ENCODE measurements around the gene ESYT3.
"Not testable (repeated sequence)": the region's sequence is repeated elsewhere in the genome, so short reads cannot be mapped to it uniquely, and the experiment has no call there.

ESYT3 gene

GRCh38 chr3:138494607-138494929 is 60.2 kb downstream of the ESYT3 start:
- DNase-seq, result no peak

- not testable (repeated sequence) for DNase-seq
These were observed 61.2 kb downstream of the ESYT3 start for GRCh38 chr3:138495638-138496037.

GRCh38 chr3:138496436-138496835 is 62.0 kb downstream of the ESYT3 start:
- no peak for DNase-seq

- no peak for DNase-seq
These were observed 62.6 kb downstream of the ESYT3 start for GRCh38 chr3:138497021-138497420.

GRCh38 chr3:138497851-138498250 is 63.4 kb downstream of the ESYT3 start:
- DNase-seq, result no peak

GRCh38 chr3:138498991-138499390 is 64.6 kb downstream of the ESYT3 start:
- no peak for DNase-seq

GRCh38 chr3:138507524-138507923 is 73.1 kb downstream of the ESYT3 start:
- no peak for DNase-seq

- no peak for DNase-seq
These were observed 75.2 kb downstream of the ESYT3 start for GRCh38 chr3:138509586-138509985.

- DNase-seq, result no peak
These were observed 77.5 kb downstream of the ESYT3 start for GRCh38 chr3:138511945-138512344.

- no peak for DNase-seq
These were observed 78.9 kb downstream of the ESYT3 start for GRCh38 chr3:138513090-138513843.

GRCh38 chr3:138521445-138521844 is 87.0 kb downstream of the ESYT3 start:
- DNase-seq, result not testable (repeated sequence)

Measured in activated CD4-positive, alpha-beta T cell treated with anti-CD3 and anti-CD28 coated beads for 4 hours (primary cell).